Astrocyte (in vitro differentiated cells and primary cell): ENCODE measurements around the gene NRGN.

Experiments used
- CTCF ChIP-seq: IDR thresholded peaks from 2 replicates; pipeline ENCODE4 v1.5.1; 2011; ENCODE audit warnings: low read depth, mild to moderate bottlenecking, inconsistent platforms, low read length, moderate library complexity; ENCODE audit not compliant: insufficient read depth
- EZH2 ChIP-seq: IDR thresholded peaks from 2 replicates; pipeline ENCODE4 v1.6.1; 2012; ENCODE audit warnings: mild to moderate bottlenecking, low read length, inconsistent platforms; ENCODE audit not compliant: insufficient read depth

GRCh38 chr11:124769806-124770774 is 30.3 kb downstream of the NRGN start:
- no peak for TF ChIP-seq CTCF
- TF ChIP-seq EZH2 = no peak
